HepG2 (cell line): Measurements from ENCODE around the gene GINS2. TPM values are rescaled to one million over a fixed set of nuclear protein-coding genes. Genes with fewer than 3 reads are reported as not detected.

Experiments
- ELF1 ChIP-seq: sonication (generic); formaldehyde crosslinking; IDR thresholded peaks from 2 replicates; pipeline ENCODE4 v1.4.0; 2020; ENCODE audit warnings: missing genetic modification reagents
- FOXC1 ChIP-seq: sonication (generic); formaldehyde crosslinking; IDR thresholded peaks from 2 replicates; pipeline ENCODE4 v1.8.0; 2022; ENCODE audit warnings: mild to moderate bottlenecking, missing genetic modification reagents, borderline replicate concordance
- HNF1B ChIP-seq: sonication (generic); formaldehyde crosslinking; IDR thresholded peaks from 2 replicates; pipeline ENCODE4 v1.5.1; 2020; ENCODE audit warnings: mild to moderate bottlenecking, moderate library complexity, missing genetic modification reagents
- HNF4G ChIP-seq, 2 experiments: sonication (generic) in 1 of 2; formaldehyde crosslinking in 1 of 2; IDR thresholded peaks; 2 replicates each; pipeline versions ENCODE4 v1.4.0 to v1.6.1; 2011 to 2020; ENCODE audit warnings: borderline replicate concordance in 2 of 2, low read depth in 2 of 2, mild to moderate bottlenecking in 2 of 2, low read length in 1 of 2, missing genetic modification reagents in 1 of 2, moderate library complexity in 1 of 2
- IRF2 ChIP-seq: IDR thresholded peaks from 2 replicates; pipeline ENCODE4 v1.6.1; 2018; ENCODE audit warnings: missing genetic modification reagents, missing compliant biosample characterization
- MAX ChIP-seq: IDR thresholded peaks from 2 replicates; pipeline ENCODE4 v1.6.1; 2012; ENCODE audit warnings: inconsistent platforms
- MED1 ChIP-seq: sonication (generic); formaldehyde crosslinking; IDR thresholded peaks from 2 replicates; pipeline ENCODE4 v1.4.0; 2020; ENCODE audit warnings: missing genetic modification reagents
- PBX2 ChIP-seq: IDR thresholded peaks from 2 replicates; pipeline ENCODE4 v1.6.1; 2016; ENCODE audit warnings: control low read depth
- PRMT3 ChIP-seq: sonication (generic); formaldehyde crosslinking; IDR thresholded peaks from 2 replicates; pipeline ENCODE4 v1.8.1; 2022; ENCODE audit warnings: low read depth, mild to moderate bottlenecking, moderate library complexity, missing genetic modification reagents, borderline replicate concordance
- RFXAP ChIP-seq: sonication (generic); formaldehyde crosslinking; IDR thresholded peaks from 2 replicates; pipeline ENCODE4 v1.4.0; 2020; ENCODE audit warnings: missing genetic modification reagents, borderline replicate concordance
- SIN3A ChIP-seq: IDR thresholded peaks from 2 replicates; pipeline ENCODE4 v1.6.1; 2011; ENCODE audit warnings: low read depth, mild to moderate bottlenecking, control low read depth, low read length, borderline replicate concordance
- SMAD1 ChIP-seq: sonication (generic); formaldehyde crosslinking; IDR thresholded peaks from 2 replicates; pipeline ENCODE4 v1.4.0; 2020; ENCODE audit warnings: missing genetic modification reagents, low read depth, mild to moderate bottlenecking, borderline replicate concordance
- TFDP2 ChIP-seq: sonication (generic); formaldehyde crosslinking; IDR thresholded peaks from 2 replicates; pipeline ENCODE4 v1.4.0; 2020; ENCODE audit warnings: missing genetic modification reagents
- USF2 ChIP-seq, 2 experiments: sonication (generic) in 1 of 2; formaldehyde crosslinking in 1 of 2; IDR thresholded peaks; 2 replicates each; pipeline versions ENCODE4 v1.5.1 to v1.6.1; 2011 to 2020; ENCODE audit warnings: borderline replicate concordance in 1 of 2, low read depth in 1 of 2, low read length in 1 of 2, mild to moderate bottlenecking in 1 of 2, missing genetic modification reagents in 1 of 2, moderate library complexity in 1 of 2
- ZFY ChIP-seq: sonication (generic); formaldehyde crosslinking; IDR thresholded peaks from 2 replicates; pipeline ENCODE4 v1.4.0; 2020; ENCODE audit warnings: missing genetic modification reagents
- ZNF501 ChIP-seq: sonication (generic); formaldehyde crosslinking; IDR thresholded peaks from 2 replicates; pipeline ENCODE4 v1.5.1; 2020; ENCODE audit warnings: mild to moderate bottlenecking, moderate library complexity, missing genetic modification reagents
- ZNF740 ChIP-seq: sonication (generic); formaldehyde crosslinking; IDR thresholded peaks from 2 replicates; pipeline ENCODE4 v1.4.0; 2020; ENCODE audit warnings: missing genetic modification reagents
- polyA plus RNA-seq, 8 experiments: library from polyadenylated mRNA; depleted of rRNA in 3 of 8; stranded (reverse) in 7 of 8; unstranded in 1 of 8; fragments of >200 nt; fragmentation: Illumina TruSeq in 4 of 8; extraction: Trizol in 4 of 8; gene quantifications; 2 replicates each; pipeline versions ENCODE4 v1.2.1 to v1.2.3, GENCODE V29; 2011 to 2016; ENCODE audit warnings: low read depth in 4 of 8, missing spikeins in 1 of 8, mixed read lengths in 1 of 8; ENCODE audit not compliant: insufficient read depth in 1 of 8
- total RNA-seq, 5 experiments: library from RNA; depleted of rRNA; stranded (reverse); fragments of >200 nt; fragmentation: Illumina TruSeq; extraction: Trizol; gene quantifications; 2 replicates each; pipeline ENCODE4 v1.2.3, GENCODE V29; 2016; ENCODE audit warnings: low read depth in 1 of 5

GINS2 gene
- total and polyA plus RNA-seq, 2 of the 13 experiments (the other 11 are each of a cell fraction or from before 2014, with no cell fraction given), result 10.6 to 48.3 TPM

GRCh38 chr16:85724126-85724879 is 35.5 kb upstream of the GINS2 start (continued):
- TF ChIP-seq TFDP2, result 0 out of 2 replicates have a peak, but pooled peaks have one; percentile 23
- TF ChIP-seq ELF1, result no peak
- TF ChIP-seq ZNF740, result no peak
- no peak for TF ChIP-seq SIN3A
- peak; percentile 51; the same call in 1 of the 2 replicates for TF ChIP-seq HNF1B (CRISPR knock-in tag)
- no peak for TF ChIP-seq MED1 (CRISPR knock-in tag)
- TF ChIP-seq IRF2 (CRISPR knock-in tag), result no peak
- TF ChIP-seq USF2 (IDR thresholded peaks at IDR 0.05; ENCODE audit: low read depth, low read length), result no peak
- peak; percentile 61; the same call in 1 of the 2 replicates for TF ChIP-seq USF2 (CRISPR knock-in tag; IDR thresholded peaks at IDR 0.05; ENCODE audit: borderline replicate concordance)
- peak; percentile 57 for TF ChIP-seq ZNF501 (CRISPR knock-in tag)
- TF ChIP-seq RFXAP (CRISPR knock-in tag), result no peak
- 0 out of 2 replicates have a peak, but pooled peaks have one; percentile 7 for TF ChIP-seq HNF4G (IDR thresholded peaks at IDR 0.05; ENCODE audit: borderline replicate concordance, low read depth, low read length)
- no peak for TF ChIP-seq HNF4G (CRISPR knock-in tag; IDR thresholded peaks at IDR 0.05; ENCODE audit: borderline replicate concordance, low read depth)
- TF ChIP-seq ZFY (CRISPR knock-in tag), result peak; percentile 33; the same call in 1 of the 2 replicates
- no peak for TF ChIP-seq PBX2
- TF ChIP-seq SMAD1 (CRISPR knock-in tag), result no peak
- TF ChIP-seq PRMT3 (CRISPR knock-in tag), result no peak
- 0 out of 2 replicates have a peak, but pooled peaks have one; percentile 33 for TF ChIP-seq FOXC1 (CRISPR knock-in tag)
- peak; percentile 79 for TF ChIP-seq MAX
